Measurements from ENCODE around the gene CDRT4.

GRCh38 chr17:15386083-15386482 is 81.3 kb downstream of the CDRT4 start:
- TF ChIP-seq CTCF (conservative IDR thresholded peaks at IDR 0.05) (no peak), EZH2 (IDR thresholded peaks at IDR 0.05; ENCODE audit: low read depth) (no peak)

All from PC-9 (cell line).